ENCODE data around the gene SACS. TPM values are rescaled to one million over a fixed set of nuclear protein-coding genes. Genes with fewer than 3 reads are reported as not detected.

SACS gene
- total RNA-seq, 1 experiment from 2014 or later = 33.4 TPM

DNA sequence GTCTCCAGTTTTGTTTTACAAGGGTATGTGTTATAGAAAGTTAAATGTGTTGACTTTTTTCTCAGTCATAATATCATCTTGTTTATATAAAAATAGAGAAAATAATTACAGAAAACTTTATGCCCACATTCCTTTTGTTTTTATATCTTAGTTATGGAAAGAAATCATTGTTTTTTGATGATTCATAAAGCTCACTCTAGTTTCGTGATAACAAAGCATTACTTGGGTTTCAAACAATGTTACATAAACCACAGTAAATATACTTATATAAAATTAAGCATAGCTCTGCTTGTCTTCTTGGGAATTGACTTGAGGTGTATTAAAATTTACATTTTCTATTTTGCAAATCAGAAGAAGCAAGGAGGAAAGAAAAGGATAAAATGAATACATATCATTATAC, 140.9 kb downstream of the SACS start (continued):
- TF ChIP-seq, protein P1, sequence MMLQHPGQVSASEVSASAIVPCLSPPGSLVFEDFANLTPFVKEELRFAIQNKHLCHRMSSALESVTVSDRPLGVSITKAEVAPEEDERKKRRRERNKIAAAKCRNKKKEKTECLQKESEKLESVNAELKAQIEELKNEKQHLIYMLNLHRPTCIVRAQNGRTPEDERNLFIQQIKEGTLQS (IDR thresholded peaks at IDR 0.05) = no peak

- Histone ChIP-seq H3K27ac (ENCODE audit: low read depth, low read length) (no peak overlapping the region), H3K4me1 (ENCODE audit: control insufficient read depth in 1 of 2, insufficient read depth in 2 of 2, low read length in 2 of 2) (no peaks in the 10 kb centered on the region), H4K20me1 (ENCODE audit: insufficient read depth) (no peaks in the 10 kb centered on the region), H3K9ac (ENCODE audit: low read length) (no peak overlapping the region), H3K27me3 (ENCODE audit: insufficient read depth, low read length) (no peaks in the 10 kb centered on the region), H2AFZ (ENCODE audit: low read depth, low read length, poor library complexity, severe bottlenecking) (no peak overlapping the region), H3K4me2 (ENCODE audit: low read length) (no peak overlapping the region), H3K4me3 (replicated peaks in 1 of 2; ENCODE audit: low read depth in 1 of 2, low read length in 2 of 2) (no peak overlapping the region), H3K79me2 (ENCODE audit: insufficient read depth, low read length) (no peaks in the 10 kb centered on the region), H3K9me3 (ENCODE audit: control insufficient read depth in 1 of 2, insufficient read depth in 1 of 2, low read depth in 1 of 2, low read length in 2 of 2) (no peaks in the 10 kb centered on the region), H3K9me2 (ENCODE audit: insufficient read depth) (no peaks in the 10 kb centered on the region), H3K36me3 (ENCODE audit: control insufficient read depth in 1 of 2, insufficient read depth in 2 of 2, low read length in 2 of 2) (no peaks in the 10 kb centered on the region)
- no peak for TF ChIP-seq YY1 (IDR thresholded peaks at IDR 0.05; ENCODE audit: extremely low read depth, insufficient replicate concordance, low read depth, low read length)
- no peak for TF ChIP-seq JUND (IDR thresholded peaks at IDR 0.05)
- TF ChIP-seq EGR1 (IDR thresholded peaks at IDR 0.05; ENCODE audit: low read depth) = no peak
- no peak for TF ChIP-seq ZNF274 (IDR thresholded peaks at IDR 0.05; ENCODE audit: low read depth, low read length)
- no peak for TF ChIP-seq ZFX (IDR thresholded peaks at IDR 0.05)
- TF ChIP-seq SIN3A (IDR thresholded peaks at IDR 0.05; ENCODE audit: low read depth) = no peak
- no peak for TF ChIP-seq CBX3 (IDR thresholded peaks at IDR 0.05; ENCODE audit: low read depth)
- no peak for TF ChIP-seq SRF (IDR thresholded peaks at IDR 0.05; ENCODE audit: low read depth)
- TF ChIP-seq ELF1 (IDR thresholded peaks at IDR 0.05; ENCODE audit: borderline replicate concordance, low read depth) = no peak
- TF ChIP-seq, protein P1 (IDR thresholded peaks at IDR 0.05) = no peak
- TF ChIP-seq POLR2AphosphoS5 (IDR thresholded peaks at IDR 0.05; ENCODE audit: low read depth, low read length) = no peak
- no peak for TF ChIP-seq EZH2phosphoT487 (IDR thresholded peaks at IDR 0.05; ENCODE audit: borderline replicate concordance)
- TF ChIP-seq ZBTB33 (IDR thresholded peaks at IDR 0.05; ENCODE audit: extremely low read depth, insufficient replicate concordance, low read length) = no peak
- no peak for TF ChIP-seq SP1 (IDR thresholded peaks at IDR 0.05; ENCODE audit: low read depth)
- BruUV-seq (replicated peaks) = no TSS peak
- ChIA-PET RAD21 (ENCODE audit: low non-redundant PET in 1 of 2, low total read pairs in 2 of 2, uncharacterized antibody in 2 of 2, unreplicated experiment in 2 of 2) (no interaction called here), CTCF (no interaction called here), POLR2A (no interaction called here)
- ATAC-seq (no peak), DNase-seq (ENCODE audit: low read depth, low spot score) (no peak)
- intact Hi-C loops (cut with micrococcal nuclease) = no loop called here
These were observed 143.6 kb downstream of the SACS start for GRCh38 chr13:23289917-23290357.
